Natural killer cell (primary cell): ENCODE measurements around the gene SH2D6. TPM values are rescaled to one million over a fixed set of nuclear protein-coding genes. Genes with fewer than 3 reads are reported as not detected.
A peak's percentile ranks its signal among the peaks of the same experiment; 100 is the strongest.

Experiments
- ATAC-seq, 3 donors: fragments of 150-1000 bp in 2 of 3; fragments of 200-7000 bp in 1 of 3; cut with Tn5 transposase; 1 replicate in 1 of 3; 2 replicates in 2 of 3; pipeline ENCODE4 v1.10.0; 2021; ENCODE audit warnings: mild to moderate bottlenecking in 2 of 3, moderate library complexity in 2 of 3
- DNase-seq, 2 donors: peaks; one replicate each; pipeline versions ENCODE4 v3.0.0 to v3.0.0-alpha.2; 2013 to 2021; ENCODE audit warnings: mixed read lengths in 1 of 2
- H3K27ac ChIP-seq: one replicate; pipeline ENCODE4 v1.5.1; 2013; ENCODE audit warnings: mild to moderate bottlenecking, low read length
- H3K27me3 ChIP-seq: one replicate; pipeline ENCODE4 v1.6.1; 2013; ENCODE audit warnings: low read length; ENCODE audit not compliant: control insufficient read depth, insufficient read depth
- H3K36me3 ChIP-seq: one replicate; pipeline ENCODE4 v1.6.1; 2013; ENCODE audit warnings: low read length; ENCODE audit not compliant: control insufficient read depth, insufficient read depth
- H3K4me1 ChIP-seq: one replicate; pipeline ENCODE4 v1.6.1; 2013; ENCODE audit warnings: low read length; ENCODE audit not compliant: control insufficient read depth, insufficient read depth
- H3K4me3 ChIP-seq: one replicate; pipeline ENCODE4 v1.5.1; 2013; ENCODE audit warnings: low read length
- H3K9me3 ChIP-seq: one replicate; pipeline ENCODE4 v1.6.1; 2013; ENCODE audit warnings: low read length; ENCODE audit not compliant: control insufficient read depth, insufficient read depth
- H3K27ac Mint-ChIP-seq, 2 donors: one replicate each; pipeline ENCODE4 v1.8.0; 2022; ENCODE audit warnings: mild to moderate bottlenecking in 2 of 2, mixed read lengths in 2 of 2, moderate library complexity in 1 of 2
- H3K27me3 Mint-ChIP-seq, 2 donors: one replicate each; pipeline ENCODE4 v1.8.0; 2022; ENCODE audit warnings: low read depth in 2 of 2, mixed read lengths in 2 of 2
- H3K36me3 Mint-ChIP-seq: one replicate; pipeline ENCODE4 v1.8.0; 2022; ENCODE audit warnings: mixed read lengths
- H3K4me1 Mint-ChIP-seq, 2 donors: one replicate each; pipeline ENCODE4 v1.8.0; 2022; ENCODE audit warnings: mixed read lengths in 2 of 2
- H3K4me3 Mint-ChIP-seq: one replicate; pipeline ENCODE4 v1.8.0; 2022; ENCODE audit warnings: mild to moderate bottlenecking, moderate library complexity, mixed read lengths
- H3K9me3 Mint-ChIP-seq, 2 donors: one replicate each; pipeline ENCODE4 v1.8.0; 2022; ENCODE audit warnings: mixed read lengths in 2 of 2
- CTCF ChIP-seq: fragments of 200-600 bp; IDR thresholded peaks from one replicate; pipeline ENCODE4 v1.8.0; 2022; ENCODE audit warnings: antibody characterized with exemption
- WGBS: methylation state at CpG from one replicate; pipeline ENCODE4 v1.1.7; 2013; ENCODE audit warnings: missing lambda C conversion rate; ENCODE audit not compliant: insufficient coverage; 5-methylcytosine and 5-hydroxymethylcytosine counted together
- intact Hi-C: fragments of 100-400 bp; cut with micrococcal nuclease; formaldehyde crosslinking; loops from one replicate; pipeline ENCODE4 v1.14.2; 2022
- total RNA-seq, 4 donors: library from RNA; stranded (reverse); fragments of 120-200 nt in 1 of 4; gene quantifications; one replicate each; pipeline versions ENCODE4 v1.2.3 to v1.2.4, GENCODE V29; 2013 to 2022

The SH2D6 gene
- total RNA-seq, 3 donors from 2014 or later (not counting 1 experiment from before 2014, with no cell fraction given), result 0.21 to 0.57 TPM; not detected in 1

- 51% methylated on average over 5 of the region's 8 CpGs for WGBS
These were observed 49.7 kb downstream of the SH2D6 start for GRCh38 chr2:85468096-85468703.

GRCh38 chr2:85468704-85469349, 50.3 kb downstream of the SH2D6 start:
- WGBS, result 90% methylated on average over 12 of the region's 12 CpGs
- no peak for TF ChIP-seq CTCF
- intact Hi-C loops, result no loop called here
- Histone ChIP-seq H3K36me3 (no peaks in the 10 kb centered on the region), H3K4me1 (peaks cover 11% of the 10 kb centered on the region), H3K27me3 (no peaks in the 10 kb centered on the region), H3K4me3 (no peak overlapping the region), H3K9me3 (no peaks in the 10 kb centered on the region), H3K27ac (no peak overlapping the region)
- Mint-ChIP-seq H3K9me3 (no peaks in the 10 kb centered on the region), H3K4me3 (no peak overlapping the region), H3K27ac (no peak overlapping the region), H3K36me3 (no peaks in the 10 kb centered on the region), H3K27me3 (no peaks in the 10 kb centered on the region), H3K4me1 (peaks cover 4 to 13% of the 10 kb centered on the region in 2 donors)
- ATAC-seq, result no peak
- no peak for DNase-seq

More at GRCh38 chr2:85468096-85468703, 49.7 kb downstream of the SH2D6 start:
- H3K9me3 Mint-ChIP-seq, result no peaks in the 10 kb centered on the region
- intact Hi-C loops, result no loop called here
- Histone ChIP-seq H3K27ac (no peak overlapping the region), H3K9me3 (no peaks in the 10 kb centered on the region), H3K36me3 (no peaks in the 10 kb centered on the region), H3K27me3 (no peaks in the 10 kb centered on the region), H3K4me1 (peaks cover 11% of the 10 kb centered on the region), H3K4me3 (no peak overlapping the region)
- no peaks in the 10 kb centered on the region for H3K36me3 Mint-ChIP-seq
- TF ChIP-seq CTCF, result no peak
- ATAC-seq, result peak in 2 of 3 donors; percentile 57 to 67
- DNase-seq, result no peak
- no peaks in the 10 kb centered on the region for H3K27me3 Mint-ChIP-seq
- H3K4me3 Mint-ChIP-seq, result no peak overlapping the region
- peaks cover 4 to 13% of the 10 kb centered on the region in 2 donors for H3K4me1 Mint-ChIP-seq
- peak overlapping the region in 1 of 2 donors; percentile 46 for H3K27ac Mint-ChIP-seq

DNA sequence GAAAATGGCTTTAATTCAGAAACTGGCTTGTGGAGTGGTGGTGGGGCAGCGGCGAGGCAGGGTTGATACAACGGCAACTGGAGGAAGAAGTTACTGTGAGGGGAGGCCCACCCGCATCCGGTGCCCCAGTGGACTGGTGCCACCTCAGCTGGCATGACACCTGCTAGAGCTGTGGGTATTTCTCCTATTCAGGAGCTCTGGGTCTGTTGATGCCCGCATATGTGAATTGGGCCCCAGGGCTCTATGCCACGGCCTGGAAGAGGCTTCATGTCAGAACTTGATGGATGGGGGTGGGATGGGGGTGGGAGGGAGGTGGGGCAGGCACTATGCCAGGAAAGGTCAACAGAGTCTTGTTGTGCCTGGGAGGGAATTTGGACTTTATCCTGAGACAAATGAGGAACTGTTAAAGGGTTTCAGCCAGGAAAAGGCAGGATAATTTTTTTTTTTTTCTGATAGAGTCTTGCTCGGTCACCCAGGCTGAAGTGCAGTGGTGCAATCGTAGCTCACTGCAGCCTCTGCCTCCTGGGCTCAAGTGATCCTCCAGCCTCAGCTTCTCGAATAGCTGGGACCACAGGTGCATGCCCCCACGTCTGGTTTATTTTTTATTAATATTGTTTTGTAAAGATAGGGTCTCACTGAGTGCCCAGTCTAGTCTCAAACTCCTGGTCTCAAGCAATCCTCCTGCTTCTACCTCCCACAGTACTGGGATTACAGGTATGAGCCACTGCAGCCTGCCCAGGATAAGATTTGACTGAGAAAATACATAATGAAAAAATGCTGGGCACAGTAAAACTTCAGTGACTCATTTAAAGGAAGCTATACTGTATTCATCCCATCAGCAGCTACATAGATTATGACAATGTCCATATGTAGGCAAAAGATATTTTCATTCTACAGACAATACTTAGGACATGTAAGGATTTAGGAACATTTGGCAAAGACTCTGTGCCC, 52.6 kb downstream of the SH2D6 start:
- DNase-seq (peak in 1 of 2 donors; percentile 13), ATAC-seq (peak; percentile 55 to 83 (median 55))
- H3K9me3 ChIP-seq, result no peaks in the 10 kb centered on the region
- Mint-ChIP-seq H3K4me1 (peaks cover 4 to 13% of the 10 kb centered on the region in 2 donors), H3K9me3 (no peaks in the 10 kb centered on the region), H3K27ac (peak overlapping the region in 1 of 2 donors; percentile 19), H3K36me3 (no peaks in the 10 kb centered on the region), H3K4me3 (no peak overlapping the region), H3K27me3 (no peaks in the 10 kb centered on the region)
- intact Hi-C loops, result no loop called here
- H3K27ac ChIP-seq, result no peak overlapping the region
- TF ChIP-seq CTCF, result no peak
- peaks cover 11% of the 10 kb centered on the region for H3K4me1 ChIP-seq
- H3K4me3 ChIP-seq, result no peak overlapping the region
- no peaks in the 10 kb centered on the region for H3K27me3 ChIP-seq
- no peaks in the 10 kb centered on the region for H3K36me3 ChIP-seq
- 33% methylated on average over 9 of the region's 11 CpGs for WGBS
